Measurements from ENCODE around the gene LDAH.

Gene LDAH

GRCh38 chr2:20668451-20668850 is 154.4 kb downstream of the LDAH start:
- DNase-seq, result no peak

GRCh38 chr2:20667531-20668401 is 155.1 kb downstream of the LDAH start:
- DNase-seq, result no peak

GRCh38 chr2:20667151-20667530 is 155.8 kb downstream of the LDAH start:
- DNase-seq, result no peak

- peak in 1 of 56 donors; percentile 35 for DNase-seq
Observed at GRCh38 chr2:20666304-20667150, 156.4 kb downstream of the LDAH start, which contains the start of gene GDF7. Gene GDF7, plus strand, starts transcription at chr2:20667144. Its CDS starts 96 bp downstream, at chr2:20667240.

- no peak for DNase-seq
Observed at GRCh38 chr2:20666005-20666303, 156.9 kb downstream of the LDAH start.

GRCh38 chr2:20665243-20666004 is 157.5 kb downstream of the LDAH start:
- DNase-seq, result no peak

- no peak for DNase-seq
Observed at GRCh38 chr2:20664431-20665242, 158.3 kb downstream of the LDAH start.

- DNase-seq, result no peak
Observed at GRCh38 chr2:20664071-20664390, 158.9 kb downstream of the LDAH start.

GRCh38 chr2:20663196-20664070 is 159.5 kb downstream of the LDAH start:
- no peak for DNase-seq

GRCh38 chr2:20662308-20662937 is 160.5 kb downstream of the LDAH start:
- DNase-seq, result no peak

GRCh38 chr2:20661421-20662307 is 161.2 kb downstream of the LDAH start:
- peak in 40 of 56 donors; percentile 10 to 77 (median 38) for DNase-seq

GRCh38 chr2:20660506-20661420 is 162.1 kb downstream of the LDAH start:
- no peak for DNase-seq

- no peak for DNase-seq
Observed at GRCh38 chr2:20657522-20658235, 165.2 kb downstream of the LDAH start.

- DNase-seq, result no peak
Observed at GRCh38 chr2:20656561-20656960, 166.3 kb downstream of the LDAH start.

GRCh38 chr2:20654535-20654813 is 168.4 kb downstream of the LDAH start:
- no peak for DNase-seq

GRCh38 chr2:20653695-20654534 is 169.0 kb downstream of the LDAH start:
- DNase-seq, result no peak

All from nucleus accumbens (tissue), 56 donors.